Stimulated activated naive B cell treated with anti-CD40 and anti-IgM and Interleukin-4, amounts not matched to agents 10 μg/mL and 1 μg/mL and 100 μg/mL, for 72 hours (primary cell): Measurements from ENCODE around the gene PKM.
"Not testable (repeated sequence)": the region's sequence is repeated elsewhere in the genome, so short reads cannot be mapped to it uniquely, and the experiment has no call there.

Experiments
- ATAC-seq, 2 donors: fragments of 150-1000 bp; cut with Tn5 transposase; replicated peaks; 2 replicates each; pipeline ENCODE4 v1.10.0; 2021; ENCODE audit warnings: moderate library complexity in 1 of 2
- DNase-seq: peaks from one replicate; pipeline ENCODE4 v3.0.0; 2021
- H3K27ac Mint-ChIP-seq: one replicate; pipeline ENCODE4 v1.8.0; 2022; ENCODE audit warnings: mild to moderate bottlenecking, mixed read lengths
- H3K27me3 Mint-ChIP-seq, 2 donors: one replicate each; pipeline ENCODE4 v1.8.0; 2022; ENCODE audit warnings: mixed read lengths in 2 of 2
- H3K36me3 Mint-ChIP-seq, 2 donors: one replicate each; pipeline ENCODE4 v1.8.0; 2022; ENCODE audit warnings: mixed read lengths in 2 of 2, mild to moderate bottlenecking in 1 of 2
- H3K4me1 Mint-ChIP-seq, 2 donors: one replicate each; pipeline ENCODE4 v1.8.0; 2022; ENCODE audit warnings: mixed read lengths in 2 of 2, mild to moderate bottlenecking in 1 of 2
- H3K4me3 Mint-ChIP-seq, 2 donors: one replicate each; pipeline ENCODE4 v1.8.0; 2022; ENCODE audit warnings: mild to moderate bottlenecking in 2 of 2, mixed read lengths in 2 of 2, moderate library complexity in 1 of 2
- H3K9me3 Mint-ChIP-seq, 2 donors: one replicate each; pipeline ENCODE4 v1.8.0; 2022; ENCODE audit warnings: mixed read lengths in 2 of 2, mild to moderate bottlenecking in 1 of 2

Gene PKM

GRCh38 chr15:72172796-72173195, 58.2 kb downstream of the PKM start:
- peaks cover 16 to 24% of the 10 kb centered on the region in 2 donors for H3K27me3 Mint-ChIP-seq
- DNase-seq (no peak), ATAC-seq (no peak)
- H3K4me1 Mint-ChIP-seq: peaks cover 0 to 3% of the 10 kb centered on the region in 2 donors
- no peaks in the 10 kb centered on the region for H3K36me3 Mint-ChIP-seq
- H3K4me3 Mint-ChIP-seq: no peak overlapping the region
- H3K27ac Mint-ChIP-seq: no peak overlapping the region
- H3K9me3 Mint-ChIP-seq: no peaks in the 10 kb centered on the region

DNA sequence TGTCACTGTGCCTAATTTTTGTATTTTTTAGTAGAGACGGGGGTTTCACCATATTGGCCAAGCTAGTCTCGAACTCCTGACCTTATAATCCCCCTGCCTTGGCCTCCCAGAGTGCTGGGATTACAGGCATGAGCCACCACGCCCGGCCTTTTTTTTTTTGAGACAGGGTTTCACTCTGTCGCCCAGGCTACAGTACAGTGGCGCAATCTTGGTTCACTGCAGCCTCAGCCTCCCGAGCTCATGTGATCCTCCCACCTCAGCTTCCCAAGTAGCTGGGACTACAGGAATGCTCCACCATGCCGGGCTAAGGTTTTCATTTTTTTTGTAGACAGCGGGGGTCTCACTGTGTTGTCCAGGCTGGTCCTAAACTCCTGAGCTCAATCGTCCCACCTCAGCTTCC, 59.0 kb downstream of the PKM start:
- peaks cover 24 to 32% of the 10 kb centered on the region in 2 donors for H3K27me3 Mint-ChIP-seq

GRCh38 chr15:72170691-72171090, 60.3 kb downstream of the PKM start:
- Mint-ChIP-seq H3K27ac (no peak overlapping the region), H3K9me3 (no peaks in the 10 kb centered on the region), H3K27me3 (peaks cover 31 to 39% of the 10 kb centered on the region in 2 donors), H3K36me3 (no peaks in the 10 kb centered on the region), H3K4me1 (peaks cover 0 to 3% of the 10 kb centered on the region in 2 donors), H3K4me3 (no peak overlapping the region)
- DNase-seq (no peak), ATAC-seq (no peak)

More for the DNA sequence above, 59.0 kb downstream of the PKM start:
- H3K4me1 Mint-ChIP-seq, H3K36me3 Mint-ChIP-seq, H3K4me3 Mint-ChIP-seq, H3K27ac Mint-ChIP-seq, H3K9me3 Mint-ChIP-seq, DNase-seq, ATAC-seq: not testable (repeated sequence)

DNA sequence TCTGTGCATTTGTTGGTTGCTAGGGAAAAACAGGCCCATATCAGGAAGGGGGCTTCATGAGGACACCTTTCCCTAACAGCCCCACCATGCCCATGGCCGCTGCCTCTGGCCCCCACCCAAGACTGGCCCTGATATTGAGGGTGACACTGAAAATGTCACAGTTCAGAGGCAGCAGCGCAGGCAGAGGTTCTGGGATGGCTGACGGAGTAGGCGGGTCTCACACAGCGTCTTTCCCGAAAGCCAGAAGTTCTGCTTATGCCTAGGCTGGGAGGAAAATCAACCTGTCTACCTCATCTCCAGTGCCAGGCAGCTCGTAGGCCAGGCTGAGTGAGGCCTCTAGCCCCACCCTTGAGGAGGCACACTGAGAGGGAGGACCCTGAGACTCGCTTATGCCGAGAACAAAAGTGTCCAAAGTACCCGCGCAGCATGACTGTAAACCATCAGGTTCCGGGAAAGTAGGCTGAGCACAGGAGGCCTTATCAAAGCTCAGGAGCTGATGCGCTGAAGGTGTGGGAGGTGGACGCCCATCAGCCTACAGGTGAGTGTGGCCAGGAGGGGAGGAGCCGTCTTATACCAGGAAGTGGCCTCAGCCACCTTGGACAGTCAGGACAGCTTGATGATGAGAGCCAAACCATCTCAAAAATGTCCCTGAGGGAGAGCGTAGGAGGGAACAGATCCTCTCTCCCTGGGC, 60.9 kb downstream of the PKM start:
- ATAC-seq: no peak
- H3K9me3 Mint-ChIP-seq: no peaks in the 10 kb centered on the region
- H3K4me1 Mint-ChIP-seq: no peaks in the 10 kb centered on the region
- peaks cover 24 to 33% of the 10 kb centered on the region in 2 donors for H3K27me3 Mint-ChIP-seq
- H3K36me3 Mint-ChIP-seq: no peaks in the 10 kb centered on the region
- no peak overlapping the region for H3K4me3 Mint-ChIP-seq
- no peak overlapping the region for H3K27ac Mint-ChIP-seq
- no peak for DNase-seq

DNA sequence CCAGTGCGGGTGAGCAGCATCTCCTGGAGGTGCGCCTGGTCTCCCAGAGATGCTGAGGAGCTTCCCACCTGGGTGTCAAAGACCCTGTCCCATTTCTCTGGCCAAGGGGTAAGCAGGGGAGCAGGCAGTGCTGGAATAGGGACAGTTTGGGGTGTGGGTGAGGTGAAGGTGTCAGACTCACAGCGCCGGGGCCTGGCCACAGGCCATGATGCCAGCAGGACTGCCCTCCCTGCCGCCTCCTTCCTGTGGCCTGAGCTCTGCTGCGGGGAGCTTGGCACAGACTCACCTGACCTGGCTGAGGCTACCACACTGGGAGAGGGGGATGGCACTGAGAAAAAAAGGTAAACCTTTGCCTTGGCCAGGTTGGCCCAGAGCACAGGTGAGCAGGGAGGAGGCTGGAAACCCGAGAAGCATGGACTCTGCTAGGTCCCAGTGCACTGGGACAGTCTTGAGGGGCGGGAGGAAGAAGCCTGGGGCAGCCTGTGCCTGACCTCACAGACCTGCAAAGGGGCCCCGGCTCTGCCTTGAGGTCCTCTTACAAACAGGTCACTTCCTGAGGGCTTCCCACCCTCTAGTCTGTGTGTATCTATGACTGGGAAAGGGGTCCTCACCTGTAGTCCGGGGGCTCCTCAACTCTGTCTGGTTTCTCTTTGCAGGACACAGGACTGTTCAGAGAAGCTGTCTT, 61.6 kb downstream of the PKM start:
- no peaks in the 10 kb centered on the region for H3K9me3 Mint-ChIP-seq
- H3K27ac Mint-ChIP-seq: no peak overlapping the region
- no peak overlapping the region for H3K4me3 Mint-ChIP-seq
- DNase-seq: no peak
- peaks cover 22 to 31% of the 10 kb centered on the region in 2 donors for H3K27me3 Mint-ChIP-seq
- peak in 1 of 2 donors; percentile 12 for ATAC-seq
- no peaks in the 10 kb centered on the region for H3K36me3 Mint-ChIP-seq
- H3K4me1 Mint-ChIP-seq: no peaks in the 10 kb centered on the region

DNA sequence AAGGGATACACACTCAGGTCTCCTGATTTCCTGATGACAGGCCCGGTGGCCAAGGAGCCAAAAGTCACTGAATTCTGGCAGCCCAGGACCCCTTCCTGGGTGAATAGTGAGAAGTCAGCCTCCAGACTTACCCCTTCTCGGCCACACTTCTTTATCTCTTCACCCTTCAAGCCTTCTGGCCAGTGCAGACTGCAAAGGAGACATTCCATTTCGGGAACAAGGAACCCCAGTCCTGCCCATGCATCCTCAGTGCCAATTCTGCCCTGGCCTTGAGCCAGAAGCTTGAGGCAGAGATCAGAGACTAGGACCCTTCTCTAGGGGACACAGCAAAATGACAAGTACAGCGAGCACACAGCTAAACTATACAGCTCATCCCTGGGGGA, 62.2 kb downstream of the PKM start:
- ATAC-seq: no peak
- no peak for DNase-seq
- Mint-ChIP-seq H3K4me3 (no peak overlapping the region), H3K36me3 (no peaks in the 10 kb centered on the region), H3K27me3 (peaks cover 22 to 28% of the 10 kb centered on the region in 2 donors), H3K27ac (no peak overlapping the region), H3K4me1 (no peaks in the 10 kb centered on the region), H3K9me3 (no peaks in the 10 kb centered on the region)

DNA sequence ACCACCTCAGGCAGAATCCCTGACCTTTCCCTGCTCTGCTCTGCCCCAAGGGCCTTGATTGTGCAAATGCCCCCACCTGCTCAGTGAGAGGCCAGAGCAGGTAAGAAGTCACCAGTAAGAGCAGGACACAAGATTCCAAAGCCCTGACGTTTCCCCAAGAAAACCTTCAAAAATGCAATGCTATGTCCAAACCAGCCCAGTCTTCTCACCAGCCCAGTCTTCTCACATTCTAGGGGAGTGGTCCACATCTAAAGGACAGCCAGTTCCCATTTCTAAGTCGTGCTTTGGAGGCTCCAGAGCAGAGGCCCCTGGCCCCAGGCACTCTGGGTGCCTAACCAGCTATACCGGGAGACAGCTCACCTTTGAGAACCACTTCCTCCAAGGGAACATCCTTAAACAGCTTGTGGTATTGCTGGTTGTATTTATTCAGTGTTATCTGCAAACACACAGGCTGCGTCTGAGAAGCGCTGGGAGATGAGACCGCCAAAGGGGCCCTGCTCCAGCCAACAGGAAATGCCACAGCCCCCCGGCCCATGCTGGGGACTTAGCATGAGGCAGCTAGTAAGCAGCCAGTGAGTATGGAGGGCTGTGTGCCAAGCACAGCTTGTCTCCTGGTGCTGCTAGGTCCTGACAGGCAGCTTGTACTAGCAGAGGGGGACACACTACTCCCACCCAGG, 62.7 kb downstream of the PKM start:
- Mint-ChIP-seq H3K4me1 (no peaks in the 10 kb centered on the region), H3K27ac (no peak overlapping the region), H3K9me3 (no peaks in the 10 kb centered on the region), H3K36me3 (no peaks in the 10 kb centered on the region), H3K27me3 (peaks cover 23 to 28% of the 10 kb centered on the region in 2 donors), H3K4me3 (no peak overlapping the region)
- DNase-seq (no peak), ATAC-seq (no peak)

DNA sequence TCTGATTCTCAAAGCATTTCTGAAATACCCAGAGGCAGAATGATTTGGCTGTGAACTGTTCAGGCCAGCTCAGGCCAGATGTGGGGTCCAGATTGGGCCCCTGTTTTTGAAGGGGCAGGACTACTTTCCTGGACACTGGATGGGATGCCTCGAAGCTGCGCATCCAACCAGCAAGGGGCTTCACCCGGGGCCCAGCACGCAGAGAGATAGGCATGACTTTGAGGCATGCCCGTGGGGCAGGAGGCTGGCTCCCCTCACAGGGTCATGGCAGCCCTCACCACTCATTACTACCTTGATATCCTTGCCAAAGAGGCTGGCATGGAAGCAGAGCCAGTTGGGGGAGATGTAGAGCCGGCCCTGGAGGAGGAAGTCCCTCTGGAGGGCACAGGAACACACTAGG, 63.5 kb downstream of the PKM start:
- peaks cover 26 to 28% of the 10 kb centered on the region in 2 donors for H3K27me3 Mint-ChIP-seq
- ATAC-seq (no peak), DNase-seq (no peak)
- no peak overlapping the region for H3K27ac Mint-ChIP-seq
- H3K4me1 Mint-ChIP-seq: no peaks in the 10 kb centered on the region
- H3K4me3 Mint-ChIP-seq: no peak overlapping the region
- no peaks in the 10 kb centered on the region for H3K36me3 Mint-ChIP-seq
- no peaks in the 10 kb centered on the region for H3K9me3 Mint-ChIP-seq

- Mint-ChIP-seq H3K27me3 (peaks cover 26 to 28% of the 10 kb centered on the region in 2 donors), H3K27ac (no peak overlapping the region), H3K36me3 (no peaks in the 10 kb centered on the region), H3K4me3 (no peak overlapping the region), H3K9me3 (no peaks in the 10 kb centered on the region), H3K4me1 (no peaks in the 10 kb centered on the region)
- DNase-seq: no peak
- no peak for ATAC-seq
Observed at GRCh38 chr15:72166716-72167417, 64.1 kb downstream of the PKM start.

DNA sequence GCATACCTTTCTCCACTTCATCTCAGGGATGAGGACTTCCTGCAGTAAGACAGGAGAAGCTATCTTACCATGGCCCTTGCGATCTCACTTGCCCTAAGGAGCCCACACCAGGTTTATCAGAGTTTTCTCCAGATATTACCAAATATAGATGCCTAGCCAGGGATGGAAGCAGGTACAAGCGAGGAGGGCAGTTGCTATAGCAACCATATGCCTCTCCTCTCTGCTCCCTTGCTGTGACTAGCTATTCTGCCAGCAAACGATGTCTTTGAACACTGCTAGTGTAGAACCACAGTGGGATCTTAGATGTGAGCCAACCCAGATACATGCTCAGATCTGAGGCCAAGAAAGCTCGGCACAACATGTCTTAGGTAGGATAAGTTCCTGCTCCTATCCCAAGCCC, 67.3 kb downstream of the PKM start:
- Mint-ChIP-seq H3K27me3 (peaks cover 26% of the 10 kb centered on the region in 2 donors), H3K36me3 (no peaks in the 10 kb centered on the region), H3K9me3 (no peaks in the 10 kb centered on the region), H3K27ac (no peak overlapping the region), H3K4me1 (no peaks in the 10 kb centered on the region), H3K4me3 (no peak overlapping the region)
- DNase-seq (no peak), ATAC-seq (no peak)

- Mint-ChIP-seq H3K36me3 (no peaks in the 10 kb centered on the region), H3K4me3 (no peak overlapping the region), H3K27ac (no peak overlapping the region), H3K9me3 (no peaks in the 10 kb centered on the region), H3K4me1 (no peaks in the 10 kb centered on the region), H3K27me3 (peaks cover 19% of the 10 kb centered on the region in 2 donors)
- ATAC-seq (no peak), DNase-seq (no peak)
Observed at GRCh38 chr15:72162569-72162968, 68.4 kb downstream of the PKM start.

DNA sequence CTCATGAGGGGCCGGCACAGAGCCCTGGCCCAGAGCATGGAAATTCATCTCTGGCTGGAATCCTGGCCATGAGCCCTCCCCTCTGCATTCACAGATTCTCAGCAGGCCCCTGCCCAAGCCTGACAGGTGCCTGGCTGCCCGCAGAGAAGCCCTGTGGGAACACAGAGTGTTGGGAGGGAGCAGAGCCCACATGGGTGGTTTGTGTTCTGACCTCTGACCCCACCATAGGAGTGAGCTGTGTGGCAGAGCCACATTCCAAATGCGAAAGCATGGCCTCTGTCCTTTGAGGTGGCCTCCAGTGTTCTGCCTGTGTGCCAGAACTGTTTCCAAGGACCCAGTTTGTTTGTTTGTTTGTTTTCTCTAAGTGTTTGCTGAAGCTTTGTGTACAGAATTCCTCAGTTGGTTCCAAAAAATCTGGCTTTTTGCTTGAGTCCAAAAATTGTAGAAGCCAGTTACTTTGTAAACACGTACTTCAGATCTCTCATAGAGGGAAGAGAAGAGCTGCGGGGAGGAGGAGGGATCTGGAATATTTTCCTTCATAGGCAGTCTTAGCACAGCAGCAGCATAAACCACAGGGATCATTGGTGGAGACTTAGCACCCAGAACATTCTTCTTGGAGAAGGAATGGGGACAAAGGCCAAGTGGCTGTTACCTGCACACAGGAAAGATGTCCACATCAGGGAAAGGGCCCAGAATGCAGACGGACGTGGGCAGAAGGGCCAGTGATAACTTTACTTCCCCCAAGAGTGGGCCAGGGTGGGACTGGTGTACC, 69.4 kb downstream of the PKM start:
- no peaks in the 10 kb centered on the region for H3K4me1 Mint-ChIP-seq
- H3K27ac Mint-ChIP-seq: peak overlapping the region; percentile 43
- ATAC-seq (no peak), DNase-seq (no peak)
- no peak overlapping the region for H3K4me3 Mint-ChIP-seq
- peaks cover 9% of the 10 kb centered on the region in 2 donors for H3K27me3 Mint-ChIP-seq
- no peaks in the 10 kb centered on the region for H3K36me3 Mint-ChIP-seq
- no peaks in the 10 kb centered on the region for H3K9me3 Mint-ChIP-seq

DNA sequence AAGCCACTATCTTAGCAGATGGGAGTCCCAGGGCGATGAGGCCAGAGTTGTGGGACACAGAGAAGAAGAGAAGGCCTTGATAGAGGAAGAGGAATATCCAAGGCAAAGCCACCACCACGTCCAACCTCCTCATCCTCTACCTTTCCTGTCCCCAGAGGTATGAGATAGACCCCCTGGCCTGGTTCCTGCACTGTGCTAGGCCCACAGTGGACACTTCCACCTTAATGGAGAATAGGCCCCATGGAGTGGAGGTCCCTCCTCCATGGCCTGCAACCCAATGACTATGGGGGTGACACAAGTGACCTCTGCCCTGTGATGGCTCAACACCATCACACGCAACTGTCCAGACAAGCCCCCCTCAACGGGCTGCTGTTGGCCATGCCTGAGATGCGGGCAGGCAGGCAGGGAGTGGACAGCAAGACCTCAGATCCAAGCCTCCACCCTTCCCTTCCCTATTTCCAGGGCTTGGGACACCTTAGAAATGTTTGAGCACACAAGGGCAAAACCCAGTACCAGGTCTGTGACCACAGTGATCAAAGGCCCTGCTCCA, 70.2 kb downstream of the PKM start:
- Mint-ChIP-seq H3K27me3 (peaks cover 5 to 6% of the 10 kb centered on the region in 2 donors), H3K27ac (no peak overlapping the region), H3K36me3 (no peaks in the 10 kb centered on the region), H3K4me1 (peaks cover 0 to 2% of the 10 kb centered on the region in 2 donors), H3K4me3 (no peak overlapping the region), H3K9me3 (no peaks in the 10 kb centered on the region)
- DNase-seq: no peak
- no peak for ATAC-seq
